CD14-positive monocyte (primary cell): Measurements from ENCODE around the gene PPFIBP1. TPM values are rescaled to one million over a fixed set of nuclear protein-coding genes. Genes with fewer than 3 reads are reported as not detected.

ENCODE experiments used
- DNase-seq, 3 donors: peaks; one replicate each; pipeline ENCODE4 v3.0.0-alpha.2; 2011 to 2022
- H2AFZ ChIP-seq: 2 replicates; pipeline ENCODE4 v1.6.0; 2012; ENCODE audit warnings: mild to moderate bottlenecking, low read depth, low read length, inconsistent platforms; ENCODE audit not compliant: insufficient read depth, poor library complexity, severe bottlenecking
- H3K27ac ChIP-seq, 2 donors: 1 replicate in 1 of 2; 2 replicates in 1 of 2; pipeline ENCODE4 v1.5.1; 2012 to 2013; ENCODE audit warnings: low read length in 2 of 2, control low read depth in 1 of 2, inconsistent platforms in 1 of 2, low read depth in 1 of 2, mild to moderate bottlenecking in 1 of 2
- H3K27me3 ChIP-seq, 2 donors: one replicate each; pipeline versions ENCODE4 v1.6.0 to v1.6.1; 2011 to 2013; ENCODE audit warnings: low read length in 2 of 2; ENCODE audit not compliant: control insufficient read depth in 2 of 2, insufficient read depth in 2 of 2
- H3K36me3 ChIP-seq, 2 donors: replicated peaks in 1 of 2; 1 replicate in 1 of 2; 2 replicates in 1 of 2; pipeline versions ENCODE4 v1.5.1 to v1.6.1; 2012 to 2013; ENCODE audit warnings: low read length in 2 of 2, control low read depth in 1 of 2, inconsistent platforms in 1 of 2, mild to moderate bottlenecking in 1 of 2; ENCODE audit not compliant: insufficient read depth in 2 of 2, control insufficient read depth in 1 of 2
- H3K4me1 ChIP-seq, 2 donors: 1 replicate in 1 of 2; 2 replicates in 1 of 2; pipeline versions ENCODE4 v1.5.1 to v1.6.1; 2012 to 2013; ENCODE audit warnings: low read length in 2 of 2, control low read depth in 1 of 2, inconsistent platforms in 1 of 2, mild to moderate bottlenecking in 1 of 2, moderate library complexity in 1 of 2; ENCODE audit not compliant: insufficient read depth in 2 of 2, control insufficient read depth in 1 of 2
- H3K4me2 ChIP-seq: replicated peaks from 2 replicates; pipeline ENCODE3; 2012; ENCODE audit warnings: low read length, moderate library complexity, mild to moderate bottlenecking; ENCODE audit not compliant: poor library complexity, severe bottlenecking; ENCODE audit errors: extremely low read depth
- H3K4me3 ChIP-seq, 3 experiments: fragments of 200-600 bp in 1 of 3; sonication (generic) in 1 of 3; replicated peaks in 1 of 3; 1 replicate in 2 of 3; 2 replicates in 1 of 3; pipeline ENCODE4 v1.5.1; 2011 to 2013; ENCODE audit warnings: low read length in 3 of 3, mild to moderate bottlenecking in 3 of 3, control low read depth in 2 of 3, low read depth in 2 of 3, inconsistent platforms in 1 of 3, moderate library complexity in 1 of 3
- H3K79me2 ChIP-seq: 2 replicates; pipeline ENCODE4 v1.6.0; 2012; ENCODE audit warnings: mild to moderate bottlenecking, control low read depth, inconsistent platforms, low read length, moderate library complexity; ENCODE audit not compliant: insufficient read depth
- H3K9ac ChIP-seq: 2 replicates; pipeline ENCODE4 v1.6.0; 2017; ENCODE audit warnings: low read length, mild to moderate bottlenecking; ENCODE audit not compliant: insufficient read depth, poor library complexity, severe bottlenecking
- H3K9me3 ChIP-seq, 2 donors: replicated peaks in 1 of 2; 1 replicate in 1 of 2; 2 replicates in 1 of 2; pipeline versions ENCODE4 v1.5.1 to v1.6.1; 2012 to 2013; ENCODE audit warnings: low read length in 2 of 2, control low read depth in 1 of 2; ENCODE audit not compliant: control insufficient read depth in 1 of 2, insufficient read depth in 1 of 2
- H4K20me1 ChIP-seq: 2 replicates; pipeline ENCODE4 v1.6.0; 2012; ENCODE audit warnings: mild to moderate bottlenecking, low read length, control low read depth, moderate library complexity; ENCODE audit not compliant: insufficient read depth
- H3K27ac Mint-ChIP-seq, 7 donors: one replicate each; pipeline ENCODE4 v1.8.0; 2020; ENCODE audit warnings: mild to moderate bottlenecking in 7 of 7, mixed read lengths in 7 of 7, moderate library complexity in 6 of 7, inconsistent platforms in 2 of 7
- H3K27me3 Mint-ChIP-seq, 3 donors: one replicate each; pipeline ENCODE4 v1.8.0; 2021 to 2022; ENCODE audit warnings: low read depth in 3 of 3, mild to moderate bottlenecking in 3 of 3, mixed read lengths in 3 of 3, moderate library complexity in 3 of 3, inconsistent platforms in 1 of 3
- H3K36me3 Mint-ChIP-seq, 2 donors: one replicate each; pipeline ENCODE4 v1.8.0; 2020; ENCODE audit warnings: mixed read lengths in 2 of 2, inconsistent platforms in 1 of 2, mild to moderate bottlenecking in 1 of 2
- H3K4me1 Mint-ChIP-seq: one replicate; pipeline ENCODE4 v1.8.0; 2020; ENCODE audit warnings: mild to moderate bottlenecking, mixed read lengths
- H3K4me3 Mint-ChIP-seq, 2 donors: one replicate each; pipeline ENCODE4 v1.8.0; 2020; ENCODE audit warnings: mild to moderate bottlenecking in 2 of 2, mixed read lengths in 2 of 2, moderate library complexity in 1 of 2
- H3K9me3 Mint-ChIP-seq, 7 donors: one replicate each; pipeline ENCODE4 v1.8.0; 2020 to 2022; ENCODE audit warnings: mixed read lengths in 7 of 7, mild to moderate bottlenecking in 6 of 7, moderate library complexity in 6 of 7, inconsistent platforms in 2 of 7
- WGBS: methylation state at CpG from one replicate; pipeline ENCODE4 v1.1.5; 2013; ENCODE audit warnings: missing lambda C conversion rate; ENCODE audit not compliant: insufficient coverage; 5-methylcytosine and 5-hydroxymethylcytosine counted together
- intact Hi-C, 2 donors: fragments of 100-400 bp; cut with micrococcal nuclease; formaldehyde crosslinking; loops; one replicate each; pipeline versions ENCODE4 v1.15.0 to v1.15.1; 2023
- polyA plus RNA-seq, 3 donors: library from polyadenylated mRNA; depleted of rRNA in 1 of 3; unstranded in 2 of 3; stranded (reverse) in 1 of 3; fragments of 300-500 nt in 2 of 3; fragments of >200 nt in 1 of 3; fragmentation: Illumina TruSeq in 2 of 3; gene quantifications; 1 replicate in 2 of 3; 2 replicates in 1 of 3; pipeline ENCODE4 v1.2.3, GENCODE V29; 2012 to 2021
- TF ChIP-seq, protein P1 (sequence below): fragments of 200-600 bp; IDR thresholded peaks from one replicate; pipeline ENCODE4 v1.8.0; 2022; ENCODE audit warnings: antibody characterized with exemption, mild to moderate bottlenecking

Gene PPFIBP1
- polyA plus RNA-seq, 3 donors = 0.25 to 0.79 (median 0.53) TPM

GRCh38 chr12:27723212-27723611 lies 199.2 kb downstream of the PPFIBP1 start:
- no peaks in the 10 kb centered on the region for H3K79me2 ChIP-seq
- DNase-seq = no peak
- TF ChIP-seq, protein P1, sequence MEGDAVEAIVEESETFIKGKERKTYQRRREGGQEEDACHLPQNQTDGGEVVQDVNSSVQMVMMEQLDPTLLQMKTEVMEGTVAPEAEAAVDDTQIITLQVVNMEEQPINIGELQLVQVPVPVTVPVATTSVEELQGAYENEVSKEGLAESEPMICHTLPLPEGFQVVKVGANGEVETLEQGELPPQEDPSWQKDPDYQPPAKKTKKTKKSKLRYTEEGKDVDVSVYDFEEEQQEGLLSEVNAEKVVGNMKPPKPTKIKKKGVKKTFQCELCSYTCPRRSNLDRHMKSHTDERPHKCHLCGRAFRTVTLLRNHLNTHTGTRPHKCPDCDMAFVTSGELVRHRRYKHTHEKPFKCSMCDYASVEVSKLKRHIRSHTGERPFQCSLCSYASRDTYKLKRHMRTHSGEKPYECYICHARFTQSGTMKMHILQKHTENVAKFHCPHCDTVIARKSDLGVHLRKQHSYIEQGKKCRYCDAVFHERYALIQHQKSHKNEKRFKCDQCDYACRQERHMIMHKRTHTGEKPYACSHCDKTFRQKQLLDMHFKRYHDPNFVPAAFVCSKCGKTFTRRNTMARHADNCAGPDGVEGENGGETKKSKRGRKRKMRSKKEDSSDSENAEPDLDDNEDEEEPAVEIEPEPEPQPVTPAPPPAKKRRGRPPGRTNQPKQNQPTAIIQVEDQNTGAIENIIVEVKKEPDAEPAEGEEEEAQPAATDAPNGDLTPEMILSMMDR = no peak
- peaks cover 61 to 90% of the 10 kb centered on the region in 2 donors for H3K36me3 ChIP-seq
- H3K4me1 ChIP-seq = no peaks in the 10 kb centered on the region
- no peak overlapping the region for H2AFZ ChIP-seq
- no peak overlapping the region for H3K4me2 ChIP-seq
- no peaks in the 10 kb centered on the region for H4K20me1 ChIP-seq
- H3K4me3 Mint-ChIP-seq = no peak overlapping the region
- peaks cover 44 to 64% of the 10 kb centered on the region in 2 donors for H3K36me3 Mint-ChIP-seq
- H3K27ac Mint-ChIP-seq = no peak overlapping the region
- H3K9me3 Mint-ChIP-seq = no peaks in the 10 kb centered on the region
- no CpG with 5 or more reads among the region's 1 CpG for WGBS
- no peaks in the 10 kb centered on the region for H3K9me3 ChIP-seq
- H3K4me3 ChIP-seq = no peak overlapping the region
- H3K27me3 Mint-ChIP-seq = no peaks in the 10 kb centered on the region
- H3K9ac ChIP-seq = no peak overlapping the region
- intact Hi-C loops = no loop called here
- no peaks in the 10 kb centered on the region for H3K4me1 Mint-ChIP-seq
- H3K27me3 ChIP-seq = no peaks in the 10 kb centered on the region
- no peak overlapping the region for H3K27ac ChIP-seq

GRCh38 chr12:27730097-27730588 lies 206.1 kb downstream of the PPFIBP1 start:
- H3K27me3 ChIP-seq = no peaks in the 10 kb centered on the region
- H3K9ac ChIP-seq = no peak overlapping the region
- no peaks in the 10 kb centered on the region for H4K20me1 ChIP-seq
- DNase-seq = no peak
- no peak overlapping the region for H3K4me3 ChIP-seq
- WGBS = 100% methylated on average over 2 of the region's 4 CpGs
- H3K36me3 Mint-ChIP-seq = peaks cover 56 to 74% of the 10 kb centered on the region in 2 donors
- H3K4me1 ChIP-seq = no peaks in the 10 kb centered on the region
- no peak overlapping the region for H3K27ac Mint-ChIP-seq
- peaks cover 44 to 91% of the 10 kb centered on the region in 2 donors for H3K36me3 ChIP-seq
- H3K4me2 ChIP-seq = no peak overlapping the region
- no peaks in the 10 kb centered on the region for H3K4me1 Mint-ChIP-seq
- TF ChIP-seq, protein P1 = no peak
- no peak overlapping the region for H3K4me3 Mint-ChIP-seq
- no peaks in the 10 kb centered on the region for H3K9me3 Mint-ChIP-seq
- H2AFZ ChIP-seq = no peak overlapping the region
- H3K79me2 ChIP-seq = no peaks in the 10 kb centered on the region
- no peak overlapping the region for H3K27ac ChIP-seq
- H3K9me3 ChIP-seq = no peaks in the 10 kb centered on the region
- intact Hi-C loops = loop anchor here in 1 of 2 donors (5.0 kb wide), 1 partner anchor 212 kb away; no protein-coding TSS in a partner anchor
- no peaks in the 10 kb centered on the region for H3K27me3 Mint-ChIP-seq
